Upper lobe of right lung (tissue), 1 donor: ENCODE data around the gene CYP4F22. TPM values are rescaled to one million over a fixed set of nuclear protein-coding genes. Genes with fewer than 3 reads are reported as not detected.

Experiments
- ATAC-seq: fragments of 200-7000 bp; cut with Tn5 transposase; one replicate; pipeline ENCODE4 v1.9.1; 2020; ENCODE audit warnings: mild to moderate bottlenecking, moderate library complexity
- DNase-seq: peaks from one replicate; pipeline ENCODE4 v3.0.0-alpha.2; 2020
- H3K27ac ChIP-seq: fragments of 200-600 bp; one replicate; pipeline ENCODE4 v1.8.0; 2022
- H3K27me3 ChIP-seq: fragments of 200-600 bp; one replicate; pipeline ENCODE4 v1.8.0; 2022; ENCODE audit warnings: mild to moderate bottlenecking
- H3K36me3 ChIP-seq: fragments of 200-600 bp; one replicate; pipeline ENCODE4 v1.8.0; 2022
- H3K4me1 ChIP-seq: fragments of 200-600 bp; one replicate; pipeline ENCODE4 v1.8.0; 2022
- H3K4me3 ChIP-seq: fragments of 200-600 bp; one replicate; pipeline ENCODE4 v1.8.0; 2022; ENCODE audit warnings: mild to moderate bottlenecking
- H3K9me3 ChIP-seq: fragments of 200-600 bp; one replicate; pipeline ENCODE4 v1.8.0; 2022
- CTCF ChIP-seq: fragments of 200-600 bp; IDR thresholded peaks from one replicate; pipeline ENCODE4 v1.8.0; 2022; ENCODE audit warnings: antibody characterized with exemption
- intact Hi-C: fragments of 100-400 bp; cut with DNase I; formaldehyde crosslinking; loops from one replicate; pipeline ENCODE4 v1.11.0; 2022
- total RNA-seq: library from RNA; stranded (reverse); fragmentation: NEBNext Ultra II Directional; extraction: Animal tissue kit (Norgen Biotek cat#: 25700); gene quantifications from one replicate; pipeline ENCODE4 v1.2.1, GENCODE V29; 2021
- donor health status: DM: no; HTN: yes; CAD: no; lungs with severe emphysema.

CYP4F22 gene
- total RNA-seq, 1 donor from 2014 or later: not detected

GRCh38 chr19:15563931-15564330 lies 55.6 kb downstream of the CYP4F22 start:
- DNase-seq (peak; percentile 54), ATAC-seq (no peak)
- H3K9me3 ChIP-seq: no peaks in the 10 kb centered on the region
- no peak for TF ChIP-seq CTCF
- no peaks in the 10 kb centered on the region for H3K36me3 ChIP-seq
- no peak overlapping the region for H3K4me3 ChIP-seq
- no peak overlapping the region for H3K27ac ChIP-seq
- peaks cover 11% of the 10 kb centered on the region for H3K27me3 ChIP-seq
- intact Hi-C loops: no loop called here
- H3K4me1 ChIP-seq: no peaks in the 10 kb centered on the region

- H3K36me3 ChIP-seq: no peaks in the 10 kb centered on the region
- no peaks in the 10 kb centered on the region for H3K4me1 ChIP-seq
- peaks cover 11% of the 10 kb centered on the region for H3K27me3 ChIP-seq
- no peaks in the 10 kb centered on the region for H3K9me3 ChIP-seq
- no peak overlapping the region for H3K4me3 ChIP-seq
- ATAC-seq: no peak
- H3K27ac ChIP-seq: no peak overlapping the region
- intact Hi-C loops: no loop called here
- no peak for TF ChIP-seq CTCF
- peak; percentile 23 for DNase-seq
Measured at GRCh38 chr19:15564534-15565168, 56.3 kb downstream of the CYP4F22 start.

DNA sequence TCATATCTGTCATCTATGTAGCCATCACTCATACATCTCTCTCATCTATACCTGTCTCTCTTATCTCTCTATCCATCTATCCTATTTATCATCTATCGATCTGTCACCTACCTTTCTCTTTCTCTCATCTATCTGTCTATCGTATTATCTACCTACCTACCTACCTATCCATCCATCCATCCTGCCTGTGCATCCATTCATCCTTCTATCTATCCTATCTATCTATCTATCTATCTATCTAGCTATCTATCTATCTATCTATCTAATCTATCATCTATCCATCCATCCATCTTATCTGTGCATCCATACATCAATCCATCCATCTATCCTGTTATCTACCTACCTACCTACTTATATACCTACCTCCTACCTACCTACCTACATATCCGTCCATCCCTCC lies 62.1 kb downstream of the CYP4F22 start:
- H3K9me3 ChIP-seq: no peaks in the 10 kb centered on the region
- intact Hi-C loops: no loop called here
- no peak for DNase-seq
- no peaks in the 10 kb centered on the region for H3K4me1 ChIP-seq
- no peak for TF ChIP-seq CTCF
- H3K36me3 ChIP-seq: no peaks in the 10 kb centered on the region
- H3K4me3 ChIP-seq: no peak overlapping the region
- peaks cover 10% of the 10 kb centered on the region for H3K27me3 ChIP-seq
- H3K27ac ChIP-seq: no peak overlapping the region
- no peak for ATAC-seq

GRCh38 chr19:15575406-15575805 lies 67.1 kb downstream of the CYP4F22 start:
- no peaks in the 10 kb centered on the region for H3K36me3 ChIP-seq
- intact Hi-C loops: no loop called here
- H3K27ac ChIP-seq: no peak overlapping the region

GRCh38 chr19:15576526-15577156 lies 68.3 kb downstream of the CYP4F22 start:
- no peaks in the 10 kb centered on the region for H3K4me1 ChIP-seq
- ATAC-seq: no peak

More at GRCh38 chr19:15575406-15575805, 67.1 kb downstream of the CYP4F22 start:
- no peak overlapping the region for H3K4me3 ChIP-seq
- no peak for TF ChIP-seq CTCF
- no peaks in the 10 kb centered on the region for H3K9me3 ChIP-seq
- DNase-seq: no peak
- H3K27me3 ChIP-seq: peaks cover 2% of the 10 kb centered on the region
- no peaks in the 10 kb centered on the region for H3K4me1 ChIP-seq
- no peak for ATAC-seq

More at GRCh38 chr19:15576526-15577156, 68.3 kb downstream of the CYP4F22 start:
- H3K36me3 ChIP-seq: no peaks in the 10 kb centered on the region
- TF ChIP-seq CTCF: no peak
- no peak overlapping the region for H3K4me3 ChIP-seq
- no peaks in the 10 kb centered on the region for H3K9me3 ChIP-seq
- DNase-seq: no peak
- H3K27ac ChIP-seq: no peak overlapping the region
- peaks cover 2% of the 10 kb centered on the region for H3K27me3 ChIP-seq
- intact Hi-C loops: no loop called here
